Ishikawa (cell line): Measurements from ENCODE around the gene IRF6.

Experiments
- CEBPB ChIP-seq: IDR thresholded peaks from 2 replicates; pipeline ENCODE4 v1.6.1; 2012
- CREB1 ChIP-seq: IDR thresholded peaks from 2 replicates; pipeline ENCODE4 v1.6.1; 2012; ENCODE audit warnings: low read depth
- EP300 ChIP-seq: IDR thresholded peaks from 2 replicates; pipeline ENCODE4 v1.6.1; 2012; ENCODE audit warnings: borderline replicate concordance
- FOXM1 ChIP-seq: IDR thresholded peaks from 2 replicates; pipeline ENCODE4 v1.6.1; 2012; ENCODE audit warnings: low read depth, borderline replicate concordance
- NFIC ChIP-seq: IDR thresholded peaks from 2 replicates; pipeline ENCODE4 v1.6.1; 2012
- RAD21 ChIP-seq: IDR thresholded peaks from 2 replicates; pipeline ENCODE4 v1.6.1; 2012; ENCODE audit warnings: low read depth
- REST ChIP-seq: IDR thresholded peaks from 2 replicates; pipeline ENCODE4 v1.6.1; 2012; ENCODE audit warnings: low read depth, mild to moderate bottlenecking
- TAF1 ChIP-seq: IDR thresholded peaks from 2 replicates; pipeline ENCODE4 v1.6.1; 2012; ENCODE audit warnings: low read depth, mild to moderate bottlenecking
- TCF12 ChIP-seq: IDR thresholded peaks from 2 replicates; pipeline ENCODE4 v1.6.1; 2012; ENCODE audit warnings: low read depth
- YY1 ChIP-seq: IDR thresholded peaks from 2 replicates; pipeline ENCODE4 v1.6.1; 2012; ENCODE audit warnings: low read depth

DNA sequence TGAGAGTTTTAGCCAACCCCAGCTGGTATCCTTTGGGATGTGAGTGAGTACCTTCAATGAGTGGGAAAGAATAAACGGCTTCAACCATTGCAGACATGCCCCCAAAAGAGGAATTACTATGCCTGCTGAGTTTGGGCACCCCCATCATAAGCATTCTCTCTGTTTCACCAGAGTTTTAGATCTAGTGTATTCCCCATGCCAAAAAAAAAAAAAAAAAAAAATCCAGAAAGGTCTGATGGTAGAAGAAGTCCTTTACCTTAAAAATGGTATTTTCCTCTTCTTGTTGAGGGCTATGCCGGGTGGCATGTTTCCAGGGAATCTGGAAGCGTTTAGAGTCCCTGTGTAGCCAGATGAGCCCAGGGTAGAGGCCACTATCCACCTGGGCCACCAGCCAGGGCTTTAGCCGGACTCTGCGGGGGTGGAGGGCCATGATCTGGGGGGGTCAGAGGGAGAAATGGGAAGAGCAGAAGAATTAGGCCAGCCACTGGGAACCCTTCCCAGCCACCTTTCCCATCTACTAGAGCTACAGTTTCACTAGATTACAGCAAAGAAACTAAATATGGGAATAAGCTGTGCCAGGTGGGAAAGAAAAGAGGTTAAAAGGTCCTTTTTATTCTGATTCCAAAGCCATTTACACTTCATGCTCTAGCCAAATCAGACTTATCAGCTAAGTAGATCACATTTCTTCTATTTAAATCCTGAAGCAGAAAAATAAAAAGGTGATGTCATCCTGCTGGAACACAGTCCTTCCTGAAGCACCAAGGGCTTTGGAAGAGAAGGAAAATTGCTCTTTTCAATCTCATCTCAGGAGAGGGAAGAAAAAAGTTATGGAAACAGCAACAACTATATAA lies 4.7 kb downstream of the IRF6 start:
- TF ChIP-seq CREB1 (no peak), TCF12 (no peak), REST (no peak), YY1 (no peak), NFIC (no peak), RAD21 (no peak), CEBPB (no peak), EP300 (no peak), TAF1 (no peak), FOXM1 (no peak)
